GM10248 (cell line): ENCODE results near the gene LAMA3.

Experiments used
- CTCF ChIA-PET: fragments of 300-600 bp; sonication (Branson Sonifier 250); formaldehyde crosslinking; extraction: SDS; loops from one replicate; lab custom pipeline; 2021; ENCODE audit warnings: antibody characterized with exemption; lab: Yijun Ruan, JAX
- POLR2A ChIA-PET: fragments of 350-650 bp; sonication (Branson Sonifier 250); formaldehyde crosslinking; extraction: SDS; loops from one replicate; lab custom pipeline; 2020; ENCODE audit warnings: antibody characterized with exemption; lab: Yijun Ruan, JAX
- DNase-seq: peaks from one replicate; pipeline ENCODE4 v3.0.0; 2012; ENCODE audit errors: extremely low spot score
- TF ChIP-seq, protein P1 (sequence below): IDR thresholded peaks from 2 replicates; pipeline ENCODE4 v1.5.1; 2012; ENCODE audit warnings: mild to moderate bottlenecking, low read depth; ENCODE audit errors: extremely low read depth, missing control alignments, control extremely low read depth

LAMA3 gene

DNA sequence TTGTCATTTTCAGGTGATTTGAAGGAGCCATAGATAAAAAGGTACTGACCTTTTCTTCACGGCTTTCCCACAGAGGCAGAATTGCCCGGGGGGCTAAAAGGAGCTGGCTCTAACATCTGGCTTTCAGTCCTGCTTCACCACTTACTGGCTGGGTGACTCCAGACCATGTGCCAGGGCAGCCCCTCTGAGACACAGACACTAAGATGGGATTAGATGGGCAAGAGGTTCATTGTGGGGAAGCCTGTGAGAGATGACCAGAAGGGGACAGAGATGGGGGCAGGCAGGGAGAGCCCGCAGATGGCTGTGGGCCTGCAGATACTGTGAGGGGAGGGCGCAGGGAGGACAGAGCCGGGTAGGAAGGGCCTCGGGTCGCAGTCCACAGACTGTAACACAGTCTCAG lies 250.6 kb downstream of the LAMA3 start:
- TF ChIP-seq, protein P1, sequence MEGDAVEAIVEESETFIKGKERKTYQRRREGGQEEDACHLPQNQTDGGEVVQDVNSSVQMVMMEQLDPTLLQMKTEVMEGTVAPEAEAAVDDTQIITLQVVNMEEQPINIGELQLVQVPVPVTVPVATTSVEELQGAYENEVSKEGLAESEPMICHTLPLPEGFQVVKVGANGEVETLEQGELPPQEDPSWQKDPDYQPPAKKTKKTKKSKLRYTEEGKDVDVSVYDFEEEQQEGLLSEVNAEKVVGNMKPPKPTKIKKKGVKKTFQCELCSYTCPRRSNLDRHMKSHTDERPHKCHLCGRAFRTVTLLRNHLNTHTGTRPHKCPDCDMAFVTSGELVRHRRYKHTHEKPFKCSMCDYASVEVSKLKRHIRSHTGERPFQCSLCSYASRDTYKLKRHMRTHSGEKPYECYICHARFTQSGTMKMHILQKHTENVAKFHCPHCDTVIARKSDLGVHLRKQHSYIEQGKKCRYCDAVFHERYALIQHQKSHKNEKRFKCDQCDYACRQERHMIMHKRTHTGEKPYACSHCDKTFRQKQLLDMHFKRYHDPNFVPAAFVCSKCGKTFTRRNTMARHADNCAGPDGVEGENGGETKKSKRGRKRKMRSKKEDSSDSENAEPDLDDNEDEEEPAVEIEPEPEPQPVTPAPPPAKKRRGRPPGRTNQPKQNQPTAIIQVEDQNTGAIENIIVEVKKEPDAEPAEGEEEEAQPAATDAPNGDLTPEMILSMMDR: no peak

DNA sequence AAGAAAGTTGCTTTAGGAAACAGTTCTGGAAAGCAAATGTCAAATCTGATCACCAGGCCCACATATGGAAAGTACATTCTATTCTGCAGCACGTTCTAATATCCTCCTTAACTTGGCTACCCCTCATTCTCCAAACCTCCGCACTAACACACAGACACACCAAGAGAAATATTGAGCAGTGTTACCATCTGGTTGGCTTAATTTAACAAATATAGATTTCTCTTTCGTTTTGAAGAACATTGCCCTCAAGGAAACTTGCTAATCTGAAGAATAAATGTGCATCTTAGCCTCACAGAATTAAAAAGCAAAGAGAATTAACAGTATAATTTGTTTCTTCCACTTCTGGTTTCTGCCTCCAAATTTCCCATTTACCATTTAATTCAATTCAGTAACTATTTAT lies 252.5 kb downstream of the LAMA3 start:
- no peak for DNase-seq
- TF ChIP-seq, protein P1: no peak
- ChIA-PET POLR2A (no interaction called here), CTCF (interaction anchor here (4.3 kb wide), 1 partner anchor 23 kb away, joined by 26 read pairs; no protein-coding TSS in a partner anchor)

More for the DNA sequence above, 250.6 kb downstream of the LAMA3 start:
- CTCF ChIA-PET: interaction anchor here (0.9 to 4.3 kb wide), 7 partner anchors 10 to 561 kb away, joined by 3 to 26 read pairs (median 3); no protein-coding TSS in a partner anchor
- DNase-seq: no peak
- POLR2A ChIA-PET: no interaction called here

DNA sequence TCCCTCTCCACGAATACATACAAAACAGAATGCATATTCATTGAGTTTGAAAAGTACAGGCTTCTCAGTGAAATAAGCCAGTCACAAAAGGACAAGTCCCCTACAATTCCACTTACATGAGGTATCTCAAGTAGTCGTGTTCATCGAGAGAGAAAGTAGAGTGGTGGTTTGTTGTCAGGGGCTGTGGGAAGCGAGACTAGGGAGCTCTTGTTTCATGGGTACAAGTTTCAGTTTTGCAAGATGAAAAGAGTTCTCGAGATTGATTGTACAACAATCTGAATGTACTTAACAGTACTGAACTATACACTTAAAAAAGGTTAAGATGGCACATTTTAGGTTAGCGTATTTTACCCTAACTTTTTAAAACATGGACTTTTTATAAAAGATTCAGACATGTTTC lies 253.9 kb downstream of the LAMA3 start:
- CTCF ChIA-PET: interaction anchor here (1.0 to 1.5 kb wide), 3 partner anchors 11 to 177 kb away, joined by 4 to 6 read pairs (median 5); no protein-coding TSS in a partner anchor
- DNase-seq: peak; percentile 70
- POLR2A ChIA-PET: interaction anchor here (1.3 kb wide), 1 partner anchor 196 kb away, joined by 5 read pairs; the partner anchor contains the start of gene CABYR

DNA sequence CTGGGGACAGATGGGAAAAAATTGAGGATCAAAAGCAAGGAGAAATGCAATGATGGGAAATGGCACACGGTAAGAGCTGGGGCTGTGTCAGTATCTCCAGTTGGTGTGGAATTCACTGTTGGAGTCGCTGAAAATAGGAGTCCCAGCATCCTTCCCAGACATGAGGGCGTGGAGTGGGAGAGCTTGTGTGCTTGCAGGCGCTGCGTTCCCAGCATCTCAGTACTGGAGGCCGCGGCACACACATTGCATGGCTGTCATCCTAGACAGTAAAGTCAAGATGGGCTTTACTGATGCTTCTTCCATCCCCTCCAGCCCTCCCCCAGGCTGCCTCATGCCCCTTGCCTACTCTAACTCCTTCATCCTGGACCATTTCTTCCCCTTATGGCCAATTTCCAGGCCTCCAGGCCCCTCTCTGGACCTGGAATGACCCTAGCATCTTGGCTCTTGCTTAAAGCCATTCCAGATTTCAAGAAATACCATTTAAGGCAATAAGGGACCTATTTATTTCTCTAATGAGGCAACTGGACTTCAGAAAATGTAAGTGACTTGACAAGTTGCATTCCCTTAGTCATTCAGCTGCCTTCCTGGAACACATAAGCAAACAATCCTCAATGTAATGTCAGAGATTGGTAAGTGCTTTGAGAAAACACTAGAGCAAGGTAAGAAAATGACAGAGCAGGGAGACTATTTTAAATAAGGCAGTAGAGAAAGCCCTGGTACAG lies 254.8 kb downstream of the LAMA3 start:
- ChIA-PET CTCF (interaction anchor here (0.7 to 1.5 kb wide), 4 partner anchors 18 to 176 kb away, joined by 3 to 5 read pairs (median 4); no protein-coding TSS in a partner anchor), POLR2A (interaction anchor here (0.5 kb wide), 1 partner anchor 333 kb away, joined by 3 read pairs; no protein-coding TSS in a partner anchor)
- TF ChIP-seq, protein P1: no peak
- no peak for DNase-seq

More for the DNA sequence above, 253.9 kb downstream of the LAMA3 start:
- TF ChIP-seq, protein P1: no peak

DNA sequence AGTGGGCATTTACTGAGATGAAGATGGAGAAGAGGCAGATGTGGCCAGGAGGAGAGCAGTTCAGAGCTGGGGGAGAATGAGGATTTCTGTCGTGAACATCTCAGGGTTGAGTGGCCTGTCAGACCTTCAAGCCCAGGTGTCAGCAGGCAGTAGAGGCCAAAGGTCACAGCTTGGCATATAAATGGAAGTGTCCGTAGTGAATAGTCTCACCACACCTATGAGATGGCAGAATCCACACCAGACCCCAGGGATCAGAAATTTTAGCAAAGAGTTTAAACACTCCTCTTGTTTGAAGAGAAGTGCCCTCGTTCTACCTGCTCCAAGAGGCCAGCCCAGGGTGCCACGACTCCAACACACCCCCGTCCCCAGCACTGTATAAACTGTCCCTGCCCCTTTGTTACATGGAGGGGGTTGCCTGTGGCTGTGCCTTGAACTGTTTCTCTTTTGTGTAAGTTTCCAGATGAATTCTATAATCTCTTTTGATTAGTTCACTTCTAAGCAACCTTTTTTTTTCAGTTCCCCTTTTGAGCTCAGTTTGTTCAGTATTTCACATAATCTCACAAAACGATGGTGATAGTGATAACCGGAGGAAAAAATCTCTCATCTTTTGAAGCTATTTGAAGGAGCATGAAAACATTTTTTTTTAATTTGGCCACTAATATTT lies 256.3 kb downstream of the LAMA3 start:
- TF ChIP-seq, protein P1: no peak
- POLR2A ChIA-PET: no interaction called here
- CTCF ChIA-PET: interaction anchor here (2.1 kb wide), 1 partner anchor 27 kb away, joined by 7 read pairs; no protein-coding TSS in a partner anchor
- peak; percentile 53 for DNase-seq

DNA sequence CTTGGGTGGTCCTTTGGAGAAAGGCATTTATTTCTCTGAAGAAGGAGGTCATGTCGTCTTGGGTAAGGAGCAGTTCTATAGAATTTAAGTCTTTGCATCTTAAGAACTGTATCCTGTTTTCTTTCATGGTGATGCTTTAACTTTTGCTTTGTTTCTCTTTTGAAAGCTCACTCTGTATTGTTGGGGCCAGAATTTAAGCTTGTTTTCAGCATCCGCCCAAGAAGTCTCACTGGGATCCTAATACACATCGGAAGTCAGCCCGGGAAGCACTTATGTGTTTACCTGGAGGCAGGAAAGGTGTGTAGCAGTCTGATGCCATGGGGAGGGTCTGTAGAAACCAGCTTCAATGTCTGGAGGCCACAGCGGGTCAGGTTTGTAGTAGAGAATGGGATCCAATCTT lies 260.6 kb downstream of the LAMA3 start:
- TF ChIP-seq, protein P1: no peak
- POLR2A ChIA-PET: no interaction called here
- DNase-seq: no peak
- CTCF ChIA-PET: interaction anchor here (0.9 to 1.5 kb wide), 4 partner anchors 10 to 31 kb away, joined by 3 to 5 read pairs (median 4); no protein-coding TSS in a partner anchor
